Hindlimb muscle (tissue), 1 donor: ENCODE measurements around the gene BRD7. TPM values are rescaled to one million over a fixed set of nuclear protein-coding genes. Genes with fewer than 3 reads are reported as not detected.

Source experiments
- DNase-seq: peaks from one replicate; pipeline ENCODE4 v3.0.0-alpha.2; 2013
- polyA plus RNA-seq: library from polyadenylated mRNA; unstranded; fragments of 120-200 nt; gene quantifications from one replicate; pipeline ENCODE4 v1.2.1, GENCODE V29; 2013; ENCODE audit not compliant: insufficient read length

BRD7 gene
- polyA plus RNA-seq, 1 donor: 63.5 TPM

DNA sequence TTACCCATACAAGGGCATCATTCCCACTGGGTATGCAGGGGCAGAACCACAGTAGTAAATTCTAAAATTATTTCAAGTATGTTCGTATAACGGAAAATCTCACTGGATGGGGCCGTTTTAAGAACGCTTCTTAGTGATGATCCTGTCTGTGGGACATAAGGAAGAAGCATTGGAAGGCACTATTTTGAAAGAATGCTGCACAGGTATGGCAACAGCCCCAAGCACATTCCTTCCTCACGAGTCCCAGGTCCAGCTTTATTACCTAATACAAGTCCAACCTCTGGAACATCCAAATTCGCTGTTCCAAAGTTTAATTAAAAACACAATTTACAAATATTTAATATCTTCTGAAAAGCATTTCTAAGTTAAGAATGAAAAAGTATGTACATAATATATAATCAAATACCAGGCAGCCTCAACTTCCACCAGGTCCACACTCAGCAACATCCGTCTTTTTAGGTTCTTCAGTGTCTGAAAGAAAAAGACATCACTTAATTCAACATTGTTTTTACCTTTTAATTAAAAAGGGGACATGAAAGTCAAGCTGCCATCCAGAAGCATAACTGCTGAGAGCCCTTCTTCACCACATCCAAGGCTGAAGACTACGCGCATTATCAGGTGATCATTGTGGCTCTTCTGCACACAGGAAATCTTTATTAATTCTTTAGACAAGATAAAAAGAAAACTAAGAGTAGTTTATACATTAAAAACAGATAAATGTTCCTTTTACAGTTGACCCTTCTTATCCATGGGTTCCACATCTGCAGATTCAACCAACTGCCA, 49.8 kb downstream of the BRD7 start:
- DNase-seq: no peak

DNA sequence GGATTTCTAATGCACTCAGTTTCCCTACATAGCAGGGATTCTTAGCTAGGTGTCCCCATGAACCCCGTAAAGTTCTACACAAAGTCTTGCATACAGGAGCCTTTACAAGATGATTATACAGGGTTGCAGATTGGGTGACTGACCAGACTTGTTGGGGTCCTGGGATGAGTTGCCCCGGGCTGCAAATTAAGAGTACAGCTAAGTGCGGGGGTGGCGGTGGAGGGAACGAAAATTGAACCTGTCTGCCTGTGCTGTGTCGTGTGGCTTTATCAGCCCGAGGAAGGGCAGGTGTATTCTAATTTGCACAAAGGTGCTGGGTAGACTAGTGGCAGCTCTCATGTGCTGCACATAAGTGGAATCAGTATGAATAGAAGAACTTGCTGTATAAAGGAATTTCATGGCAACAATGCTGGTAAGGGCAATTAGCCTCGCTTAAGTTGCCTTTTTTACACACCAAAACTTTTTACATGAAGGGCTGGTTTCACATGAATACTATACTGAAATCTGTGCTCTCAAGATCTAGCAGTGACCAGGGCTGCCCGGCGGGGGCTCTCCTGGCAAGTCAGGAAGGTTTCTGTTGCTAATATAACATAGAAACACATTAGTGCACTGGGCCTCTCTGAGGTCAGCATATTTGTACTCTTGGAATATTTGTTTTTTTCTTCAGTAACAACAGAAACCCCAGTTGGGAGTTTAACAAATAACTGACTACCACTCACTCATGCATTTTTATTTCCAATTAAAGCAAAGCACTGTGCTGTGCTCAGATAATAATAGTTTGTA, 51.7 kb downstream of the BRD7 start:
- no peak for DNase-seq

DNA sequence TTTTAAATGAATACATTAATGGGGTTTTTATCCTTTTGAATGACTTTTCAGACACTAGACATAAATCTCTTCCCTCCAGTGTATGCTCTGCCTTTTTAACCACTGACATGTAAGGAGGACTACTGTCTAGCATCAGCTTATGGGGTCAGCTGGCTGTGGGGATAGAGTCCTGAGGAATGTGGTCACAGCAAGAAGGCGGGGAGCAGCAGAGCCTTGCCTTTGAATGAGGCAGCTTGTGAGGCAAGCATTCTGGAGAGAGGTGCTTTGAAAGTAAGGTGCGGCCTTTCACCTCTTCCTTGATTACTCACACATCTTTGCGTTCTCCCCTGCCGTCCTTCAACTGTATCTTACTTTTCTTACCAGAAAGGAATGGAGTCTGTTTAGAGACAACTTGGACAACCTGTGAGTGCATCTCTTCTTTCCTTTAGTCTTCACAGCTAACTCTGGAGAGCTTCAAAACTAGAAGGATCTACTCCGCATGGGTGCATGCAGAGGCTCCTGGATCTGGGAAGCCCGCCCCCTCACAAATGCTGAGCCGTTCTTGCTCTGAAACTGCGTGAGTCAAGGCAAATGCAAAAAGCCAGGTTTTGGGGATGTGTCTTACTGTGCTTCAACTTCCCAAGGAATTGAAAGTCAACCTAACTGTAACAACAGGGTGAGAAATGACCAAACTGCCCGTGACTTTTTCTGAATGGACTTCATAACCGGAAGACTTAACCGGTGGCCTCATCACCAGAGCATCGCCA, 52.5 kb downstream of the BRD7 start:
- no peak for DNase-seq

DNA sequence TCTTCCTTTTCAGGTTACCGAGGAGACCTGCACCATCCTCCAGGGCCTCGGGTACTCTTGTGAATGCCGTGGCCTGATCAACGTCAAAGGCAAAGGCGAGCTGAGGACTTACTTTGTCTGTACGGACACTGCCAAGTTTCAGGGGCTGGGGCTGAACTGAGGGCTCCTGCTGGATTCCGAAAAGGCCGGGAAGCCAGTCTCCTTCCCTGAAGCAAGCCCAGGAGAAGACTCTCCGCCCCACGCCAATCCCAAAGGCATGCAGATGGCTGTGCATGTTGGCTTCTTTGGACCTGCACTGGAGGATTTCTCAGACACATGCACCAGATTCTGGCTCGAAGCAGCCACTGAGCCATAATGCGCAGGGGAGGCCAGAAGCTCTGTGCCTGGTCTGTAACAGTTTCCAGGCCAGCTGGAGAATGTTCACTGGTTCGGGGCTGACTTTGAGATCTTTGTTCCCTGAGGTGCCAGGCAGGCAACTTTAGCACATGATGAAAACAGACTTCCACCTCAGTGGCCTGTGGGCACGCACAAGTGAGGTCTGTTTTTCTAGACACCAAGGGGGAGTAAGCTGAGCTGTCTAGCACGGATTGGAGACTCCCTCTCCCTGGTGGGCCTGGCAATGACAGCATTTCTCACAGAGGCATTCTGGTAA, 53.3 kb downstream of the BRD7 start:
- no peak for DNase-seq

DNA sequence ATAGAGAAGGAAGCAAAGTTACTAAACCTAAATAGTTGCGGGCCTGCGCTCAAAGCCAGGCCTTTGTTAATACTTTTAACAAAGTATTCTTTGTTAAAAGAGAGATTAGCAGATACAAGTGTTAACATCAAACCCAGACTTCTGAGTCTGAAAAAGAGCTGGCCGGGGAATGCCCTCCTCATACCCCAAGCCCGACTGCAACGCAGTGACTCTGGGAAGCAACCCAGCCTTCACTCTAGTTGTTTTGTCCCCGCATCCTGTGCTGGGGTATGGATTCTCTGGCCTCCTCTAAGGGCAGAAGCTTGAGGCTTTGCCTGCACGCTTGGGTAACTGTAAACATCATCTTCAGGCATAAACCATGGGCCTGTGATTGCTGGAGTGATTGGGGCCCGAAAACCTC, 54.1 kb downstream of the BRD7 start:
- no peak for DNase-seq

DNA sequence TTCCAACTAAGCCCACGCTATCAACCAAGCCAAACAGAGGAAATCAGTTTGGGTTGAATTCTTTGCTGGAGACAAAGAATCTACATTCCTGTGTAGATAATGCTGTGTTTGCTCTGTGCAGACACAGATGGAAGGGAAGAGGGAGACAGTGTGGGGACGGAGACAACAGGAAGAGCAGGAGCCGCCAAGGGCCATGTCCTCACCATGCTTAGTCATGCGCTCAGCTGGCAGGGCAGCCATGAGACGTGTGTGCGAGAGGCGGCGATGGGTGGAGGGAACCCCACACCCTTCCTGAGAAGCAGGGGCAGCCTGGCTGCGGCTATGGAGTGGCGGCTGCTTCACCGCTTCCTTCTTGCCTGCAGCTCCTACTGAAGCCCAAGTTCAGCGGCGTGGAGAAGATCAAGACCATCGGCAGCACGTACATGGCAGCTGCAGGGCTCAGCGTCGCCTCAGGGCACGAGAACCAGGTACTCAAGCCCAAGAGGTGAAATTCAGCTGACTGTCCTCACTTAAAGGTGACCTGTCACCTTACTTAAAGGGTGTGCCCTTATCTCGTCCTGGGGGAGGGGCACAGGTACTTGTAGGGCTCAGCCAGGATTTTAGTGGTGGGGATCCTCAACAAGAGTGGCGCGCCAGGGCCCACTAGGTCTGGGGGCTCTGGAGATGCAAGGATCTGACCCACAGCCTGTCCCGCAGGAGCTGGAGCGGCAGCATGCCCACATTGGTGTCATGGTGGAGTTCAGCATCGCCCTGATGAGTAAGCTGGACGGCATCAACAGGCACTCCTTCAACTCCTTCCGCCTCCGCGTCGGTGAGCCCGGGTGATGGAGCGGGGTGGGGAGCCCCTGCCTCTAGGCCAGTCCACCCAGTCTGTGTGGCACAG, 55.0 kb downstream of the BRD7 start:
- DNase-seq: no peak

DNA sequence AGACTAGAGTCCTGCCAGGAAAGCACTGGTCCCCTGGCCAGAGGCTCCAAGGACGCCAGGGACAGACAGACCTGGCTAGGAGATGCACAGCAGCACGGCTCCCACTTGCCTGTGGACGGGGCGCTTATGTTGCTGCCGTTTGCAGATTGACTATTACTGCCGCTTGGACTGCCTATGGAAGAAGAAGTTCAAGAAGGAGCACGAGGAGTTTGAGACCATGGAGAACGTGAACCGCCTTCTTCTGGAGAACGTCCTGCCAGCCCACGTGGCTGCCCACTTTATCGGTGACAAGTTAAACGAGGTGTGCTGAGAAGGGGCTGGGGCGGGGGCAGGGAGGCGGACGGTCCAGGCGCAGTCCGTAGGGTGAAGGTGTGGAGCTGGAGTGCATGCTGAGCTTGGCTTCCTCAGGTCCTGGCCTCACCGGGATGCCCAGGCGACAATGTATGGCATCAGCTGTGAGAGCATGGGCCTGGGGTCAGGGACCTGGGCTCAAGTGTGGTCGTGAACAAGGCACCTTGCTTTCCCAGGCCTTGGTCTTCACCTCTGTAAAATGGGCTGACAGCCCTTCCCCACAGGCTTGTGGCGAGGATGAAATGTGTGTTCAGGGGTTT, 56.8 kb downstream of the BRD7 start:
- no peak for DNase-seq

DNA sequence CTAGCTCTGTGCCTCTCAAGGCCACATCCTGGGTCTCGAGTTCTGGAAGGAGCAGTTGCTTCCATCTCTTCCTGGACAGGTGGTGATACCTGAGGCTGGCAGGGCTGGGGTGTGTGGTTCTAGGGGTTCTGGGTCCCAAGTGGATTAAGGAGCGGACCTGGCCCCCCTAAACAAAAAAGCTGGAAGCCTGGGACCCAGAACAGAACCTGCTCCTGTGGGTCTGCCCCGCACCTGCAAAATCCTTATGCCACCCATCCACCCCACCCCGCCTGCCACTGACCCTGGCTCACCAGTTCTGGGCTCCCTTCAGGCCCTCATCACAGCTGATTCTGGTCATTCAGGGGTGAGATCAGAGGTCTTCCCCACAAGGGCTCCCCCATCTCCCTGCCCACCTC, 57.7 kb downstream of the BRD7 start:
- DNase-seq: no peak

DNA sequence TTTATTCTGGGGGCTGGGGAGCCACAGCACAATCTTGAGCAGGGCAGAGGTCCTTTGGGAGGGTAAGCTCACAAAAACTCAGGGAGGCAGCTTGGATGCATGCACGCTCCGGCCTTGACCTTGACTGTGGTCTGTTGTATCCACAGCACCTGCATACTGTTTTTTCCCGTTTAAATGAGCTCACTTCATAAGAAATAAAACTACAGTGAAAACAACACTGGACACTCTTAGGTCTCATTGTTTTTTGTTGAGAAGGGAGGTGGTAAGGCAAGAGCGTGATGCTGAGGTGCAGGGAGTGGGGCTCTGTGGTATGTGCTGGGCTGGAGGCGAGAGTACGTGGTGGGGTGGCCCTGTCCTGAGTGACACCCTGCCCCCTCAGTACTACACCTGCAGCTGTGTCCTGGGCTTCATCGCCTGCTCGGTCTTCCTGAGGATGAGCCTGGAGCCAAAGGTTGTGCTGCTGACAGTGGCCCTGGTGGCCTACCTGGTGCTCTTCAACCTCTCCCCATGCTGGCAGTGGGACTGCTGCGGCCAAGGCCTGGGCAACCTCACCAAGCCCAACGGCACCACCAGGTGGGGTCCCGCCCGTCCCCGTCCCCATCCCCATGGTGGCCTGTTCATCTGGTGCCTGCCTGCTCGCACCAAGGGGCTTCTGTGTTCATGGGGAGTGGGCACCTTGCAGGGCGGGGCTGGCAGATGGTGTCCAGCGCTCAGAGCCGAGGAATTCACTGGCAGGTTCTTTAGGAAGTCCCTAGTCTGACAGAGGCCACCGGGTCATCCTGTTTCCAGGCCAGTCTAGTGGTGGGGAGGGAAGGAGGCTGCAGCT, 58.3 kb downstream of the BRD7 start:
- no peak for DNase-seq

DNA sequence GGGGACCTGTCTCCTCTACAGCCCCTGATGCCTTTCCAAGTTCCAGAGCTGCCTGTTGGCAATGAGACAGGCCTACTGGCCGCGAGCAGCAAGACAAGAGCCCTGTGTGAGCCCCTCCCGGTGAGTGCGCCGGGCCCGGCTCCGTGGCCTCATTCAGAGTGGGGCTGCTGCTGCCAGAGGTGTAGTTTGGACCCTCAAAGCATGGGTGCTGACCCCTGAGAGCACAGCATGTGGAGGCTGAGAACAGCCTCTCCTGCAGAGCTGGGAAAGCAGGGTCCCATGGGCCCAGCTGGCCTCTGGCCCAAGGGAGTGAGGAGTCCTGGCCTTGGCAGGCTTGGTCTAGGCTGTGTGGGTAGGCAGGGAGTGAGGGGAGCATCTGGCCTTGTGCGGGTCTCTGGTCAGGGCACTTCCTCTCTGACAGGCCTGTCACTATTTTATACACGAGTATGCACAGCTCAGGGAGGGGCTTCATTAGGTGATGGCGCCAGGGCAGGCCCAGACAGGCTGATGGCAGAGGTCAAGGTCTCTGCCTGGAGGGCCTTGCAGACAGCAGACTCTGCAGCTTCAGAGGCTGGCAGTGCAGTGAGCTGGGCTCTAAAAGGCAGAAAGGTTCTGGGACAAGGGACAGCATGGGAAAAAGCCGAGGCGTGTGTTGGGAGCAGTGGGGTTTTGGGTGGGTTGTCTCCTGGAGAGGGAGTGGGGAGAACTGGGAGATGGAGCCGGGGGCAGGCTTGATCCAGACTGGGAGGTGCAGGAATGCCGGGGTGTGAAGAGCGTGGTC, 59.1 kb downstream of the BRD7 start:
- DNase-seq: no peak

DNA sequence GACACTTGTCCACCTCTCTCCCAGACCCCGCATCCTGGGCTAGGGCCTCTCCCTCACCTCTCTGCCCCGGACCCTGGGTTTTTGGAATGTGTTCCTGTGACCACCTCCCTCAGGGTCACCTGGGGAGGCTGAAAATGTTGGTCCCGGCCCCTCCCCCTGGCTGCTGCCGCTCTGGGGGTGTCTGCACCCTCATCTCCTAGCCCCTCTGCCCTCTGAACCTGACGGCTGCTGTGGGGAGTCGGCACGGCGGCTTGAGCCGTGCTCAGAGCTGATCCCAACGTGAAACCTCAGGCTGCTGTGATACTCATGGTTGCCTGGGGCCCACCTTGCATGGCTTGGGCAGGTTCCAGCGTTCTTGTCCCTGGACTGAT, 59.6 kb downstream of the BRD7 start:
- no peak for DNase-seq

DNA sequence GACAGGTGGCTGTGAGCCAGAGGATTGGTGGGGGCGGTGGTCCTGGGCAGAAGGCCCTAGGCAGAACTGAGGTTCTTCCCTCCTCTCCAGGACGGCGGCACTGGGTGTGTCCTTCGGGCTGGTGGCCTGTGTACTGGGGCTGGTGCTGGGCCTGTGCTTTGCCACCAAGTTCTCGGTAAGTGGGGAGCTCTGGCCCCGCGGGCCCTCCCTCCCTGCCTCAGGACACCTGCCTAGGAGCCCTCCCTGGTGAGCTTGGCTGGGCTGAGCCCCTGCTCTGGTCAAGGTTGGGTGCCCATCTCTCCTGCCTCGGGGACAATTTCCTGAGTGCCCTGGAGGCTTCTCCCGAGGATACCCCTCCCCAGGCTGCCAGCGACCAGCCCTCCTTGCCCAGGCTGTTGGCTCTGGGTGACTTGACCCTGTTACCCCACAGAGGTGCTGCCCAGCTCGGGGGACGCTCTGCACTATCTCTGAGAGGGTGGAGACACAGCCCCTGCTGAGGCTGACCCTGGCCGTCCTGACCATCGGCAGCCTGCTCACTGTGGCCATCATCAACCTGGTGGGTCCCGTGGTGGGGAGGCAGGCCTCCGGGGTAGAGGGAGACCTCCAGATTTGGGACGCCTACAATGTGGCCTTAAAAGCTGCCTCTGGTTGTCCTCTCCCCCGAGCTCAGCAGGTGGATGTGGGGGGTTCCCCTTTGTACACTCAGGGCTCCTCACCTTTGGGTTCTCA, 60.4 kb downstream of the BRD7 start:
- no peak for DNase-seq

DNA sequence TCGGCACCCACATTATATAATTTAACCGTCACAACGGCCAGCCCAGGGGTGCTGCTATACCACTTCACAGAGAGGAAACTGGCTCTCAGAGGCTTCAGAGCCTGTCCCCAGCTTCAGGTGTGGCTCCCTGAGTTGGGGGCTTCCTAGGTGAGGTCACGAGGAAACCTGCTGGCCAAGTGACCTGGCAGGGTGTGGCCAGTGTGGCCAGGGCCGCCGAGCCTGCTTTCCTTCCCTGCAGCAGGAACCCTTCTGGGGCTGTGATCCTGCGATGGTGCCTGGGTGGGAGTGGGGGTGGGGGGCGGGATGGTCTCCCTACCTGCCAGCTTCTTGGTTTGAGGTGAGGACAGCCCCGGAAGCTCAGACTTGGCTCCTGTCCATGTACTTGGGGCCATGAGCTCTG, 62.5 kb downstream of the BRD7 start:
- no peak for DNase-seq

DNA sequence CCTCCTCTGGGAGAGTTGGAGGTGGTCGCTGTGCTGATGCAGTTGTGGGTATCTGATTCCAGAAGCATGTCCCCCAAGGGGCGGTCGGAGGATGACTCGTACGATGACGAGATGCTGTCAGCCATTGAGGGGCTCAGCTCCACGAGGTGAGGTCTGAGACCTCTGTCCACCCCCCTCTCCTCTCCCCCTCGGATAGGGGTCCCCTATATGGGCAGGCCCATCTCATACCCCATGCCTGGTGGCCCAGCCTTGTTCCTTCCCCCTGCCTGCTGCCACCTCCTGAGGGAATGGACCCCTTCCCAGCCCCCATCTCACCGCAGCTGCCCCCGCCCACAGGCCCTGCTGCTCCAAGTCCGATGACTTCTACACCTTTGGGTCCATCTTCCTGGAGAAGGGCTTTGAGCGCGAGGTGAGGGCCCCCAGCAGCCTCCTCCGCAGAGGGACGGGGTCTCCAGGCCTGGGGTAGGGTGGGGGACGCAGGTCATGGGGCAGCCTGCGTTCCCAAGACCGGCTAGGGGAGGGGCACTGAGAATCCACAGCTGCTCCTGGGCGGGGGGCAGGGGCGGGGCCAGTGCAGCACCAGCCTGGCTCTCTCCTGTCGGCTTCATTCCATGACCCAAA, 63.2 kb downstream of the BRD7 start:
- DNase-seq: no peak

DNA sequence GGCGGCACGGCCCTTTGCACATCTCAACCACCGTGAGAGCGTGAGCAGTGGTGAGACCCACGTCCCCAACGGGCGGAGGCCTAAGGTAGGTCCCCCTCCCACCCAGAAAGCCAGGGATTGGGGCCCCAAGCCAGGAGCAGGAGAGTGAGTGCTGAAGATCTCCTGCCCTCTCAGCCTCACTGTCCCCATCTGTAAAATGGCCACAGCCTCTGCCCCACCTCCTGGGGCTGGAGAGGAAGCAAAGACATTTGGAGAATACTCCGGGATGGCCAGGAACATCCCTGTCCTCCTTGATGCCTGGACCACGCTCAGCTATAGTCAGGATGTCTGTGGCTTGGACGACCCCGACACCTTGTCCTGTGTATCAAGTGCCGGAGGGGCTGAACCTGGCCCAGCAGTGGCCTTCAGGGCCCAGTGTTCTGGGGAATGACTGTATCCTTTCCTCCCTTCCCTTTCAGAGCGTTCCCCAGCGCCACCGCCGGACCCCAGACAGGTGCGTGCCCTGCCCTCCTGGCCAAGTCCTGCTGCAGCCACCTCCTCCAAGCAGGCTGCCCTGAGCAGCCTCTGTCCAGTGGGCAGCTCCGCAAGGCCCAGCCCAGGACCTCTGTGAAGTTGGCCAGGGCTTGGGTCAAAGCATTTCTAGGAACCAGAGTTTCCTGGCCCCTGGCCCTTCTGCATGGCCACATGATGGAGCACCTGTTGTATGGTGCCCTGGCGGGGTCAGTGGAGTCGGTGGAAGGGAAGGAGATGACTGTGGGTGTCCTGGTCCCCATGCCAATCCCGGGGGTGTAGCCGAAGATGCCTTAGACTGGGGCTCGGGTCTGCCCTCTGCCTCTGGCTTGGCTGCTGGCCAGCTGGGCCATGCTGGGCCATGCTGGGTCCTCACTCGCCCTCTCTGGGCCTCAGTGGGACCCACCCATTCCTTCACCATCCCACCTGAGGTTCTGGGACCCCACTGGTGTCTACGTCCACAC, 64.0 kb downstream of the BRD7 start:
- no peak for DNase-seq

DNA sequence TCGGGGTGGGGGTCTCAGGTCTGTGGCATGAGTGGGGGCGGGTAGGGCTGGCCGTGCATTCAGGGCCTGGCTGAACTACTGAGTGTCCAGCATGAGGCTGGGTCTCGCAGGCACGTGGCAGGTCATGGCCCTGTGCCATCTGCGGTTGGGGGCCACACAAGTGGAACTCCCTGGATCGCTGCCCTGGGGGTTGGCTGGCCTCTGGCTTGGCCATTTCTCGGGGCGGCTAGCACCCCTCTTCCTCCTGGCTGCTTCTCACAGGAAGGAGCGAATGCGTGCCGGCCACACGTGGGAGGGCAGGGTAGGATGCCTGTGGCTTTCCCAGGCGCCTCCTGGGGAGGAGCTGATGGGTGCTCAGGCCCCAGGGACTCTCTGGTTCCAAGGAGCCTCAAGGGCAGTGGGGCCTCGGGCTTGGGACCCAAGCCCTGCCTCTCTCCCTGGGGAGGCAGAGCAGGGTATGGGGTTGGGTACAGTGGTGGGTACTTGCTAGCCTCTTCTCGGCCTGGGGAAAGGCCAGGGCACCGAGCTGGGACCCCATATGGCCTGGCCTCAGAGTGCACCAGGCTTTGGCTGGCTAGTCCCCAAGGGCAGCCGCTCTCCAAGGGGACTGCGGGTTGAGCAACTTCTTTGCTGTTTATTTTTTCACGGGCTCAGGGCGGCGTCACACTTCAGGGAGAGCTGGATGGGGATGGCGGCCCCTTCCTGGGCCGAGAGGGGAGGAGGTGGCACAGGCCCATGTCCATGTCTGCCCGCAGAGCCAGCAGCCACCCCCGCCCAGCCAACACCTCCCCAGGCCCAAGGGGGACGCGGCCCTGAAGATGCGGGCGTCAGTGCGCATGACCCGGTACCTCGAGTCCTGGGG, 65.0 kb downstream of the BRD7 start:
- DNase-seq: no peak
